Body of pancreas (tissue), 4 donors: ENCODE data around the gene CCDC146.

Source experiments
- POLR2A ChIP-seq, 3 donors: fragments of 450-650 bp; IDR thresholded peaks; one replicate each; pipeline ENCODE4 v1.6.1; 2016; ENCODE audit warnings: antibody characterized with exemption in 3 of 3, mild to moderate bottlenecking in 2 of 3
- TF ChIP-seq, protein P1 (sequence below), 7 experiments: fragments of 450-650 bp in 4 of 7; fragments of 200-600 bp in 3 of 7; sonication (generic) in 3 of 7; IDR thresholded peaks; one replicate each; pipeline ENCODE4 v1.5.1; 2016 to 2019; ENCODE audit warnings: antibody characterized with exemption in 7 of 7

GRCh38 chr7:77265666-77266065 lies 143.3 kb downstream of the CCDC146 start:
- no peak for TF ChIP-seq POLR2A (IDR thresholded peaks at IDR 0.05)
- TF ChIP-seq, protein P1, sequence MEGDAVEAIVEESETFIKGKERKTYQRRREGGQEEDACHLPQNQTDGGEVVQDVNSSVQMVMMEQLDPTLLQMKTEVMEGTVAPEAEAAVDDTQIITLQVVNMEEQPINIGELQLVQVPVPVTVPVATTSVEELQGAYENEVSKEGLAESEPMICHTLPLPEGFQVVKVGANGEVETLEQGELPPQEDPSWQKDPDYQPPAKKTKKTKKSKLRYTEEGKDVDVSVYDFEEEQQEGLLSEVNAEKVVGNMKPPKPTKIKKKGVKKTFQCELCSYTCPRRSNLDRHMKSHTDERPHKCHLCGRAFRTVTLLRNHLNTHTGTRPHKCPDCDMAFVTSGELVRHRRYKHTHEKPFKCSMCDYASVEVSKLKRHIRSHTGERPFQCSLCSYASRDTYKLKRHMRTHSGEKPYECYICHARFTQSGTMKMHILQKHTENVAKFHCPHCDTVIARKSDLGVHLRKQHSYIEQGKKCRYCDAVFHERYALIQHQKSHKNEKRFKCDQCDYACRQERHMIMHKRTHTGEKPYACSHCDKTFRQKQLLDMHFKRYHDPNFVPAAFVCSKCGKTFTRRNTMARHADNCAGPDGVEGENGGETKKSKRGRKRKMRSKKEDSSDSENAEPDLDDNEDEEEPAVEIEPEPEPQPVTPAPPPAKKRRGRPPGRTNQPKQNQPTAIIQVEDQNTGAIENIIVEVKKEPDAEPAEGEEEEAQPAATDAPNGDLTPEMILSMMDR (IDR thresholded peaks at IDR 0.05) = no peak
